ENCODE measurements around the gene SESN2.

The SESN2 gene

DNA sequence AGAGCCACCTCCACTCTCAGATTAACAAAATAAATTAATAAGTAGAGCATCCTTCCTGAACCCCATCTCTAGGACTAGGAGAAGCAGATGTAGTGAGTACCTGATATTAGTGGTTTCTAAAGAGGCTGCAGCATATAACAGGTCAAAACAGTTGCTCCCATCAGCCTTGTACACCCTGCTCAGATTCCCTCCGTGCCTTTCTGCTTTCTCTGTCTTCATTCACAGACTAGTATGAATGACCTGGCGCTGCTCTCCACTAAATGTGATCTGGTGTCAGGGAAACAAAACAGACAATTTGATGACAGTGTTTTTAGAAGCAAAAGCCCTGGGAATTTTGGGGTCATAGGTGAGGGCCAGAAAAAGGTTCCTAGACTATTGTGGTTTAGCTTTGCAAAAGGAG, 8.3 kb downstream of the SESN2 start:
- H3K27ac ChIP-seq (ENCODE audit: low read length) = no peak overlapping the region
- H3K9me3 ChIP-seq (ENCODE audit: insufficient read depth, low read length) = no peaks in the 10 kb centered on the region
- peaks cover 13% of the 10 kb centered on the region; the same call in 1 of the 2 replicates for H3K79me2 ChIP-seq (ENCODE audit: low read length)
- H3K36me3 ChIP-seq (replicated peaks; ENCODE audit: low read depth, low read length) = no peaks in the 10 kb centered on the region
- no peaks in the 10 kb centered on the region for H3K4me1 ChIP-seq (ENCODE audit: low read length)
- peaks cover 8% of the 10 kb centered on the region; the same call in 1 of the 2 replicates for H4K20me1 ChIP-seq (ENCODE audit: insufficient read depth, low read length)
- no peak overlapping the region for H2AFZ ChIP-seq (ENCODE audit: low read depth, low read length)
- H3K4me2 ChIP-seq (ENCODE audit: low read length) = no peak overlapping the region
- no peak overlapping the region for H3K4me3 ChIP-seq (ENCODE audit: low read length)
- no peaks in the 10 kb centered on the region for H3K27me3 ChIP-seq (ENCODE audit: low read depth, low read length)
- TF ChIP-seq EZH2phosphoT487 (IDR thresholded peaks at IDR 0.05; ENCODE audit: low read depth) (no peak), CTCF (IDR thresholded peaks at IDR 0.05; ENCODE audit: low read depth, low read length) (no peak)
- H3K9ac ChIP-seq (ENCODE audit: low read length) = no peak overlapping the region

- Histone ChIP-seq H2AFZ (ENCODE audit: low read depth, low read length) (no peak overlapping the region), H3K79me2 (ENCODE audit: low read length) (peaks cover 7% of the 10 kb centered on the region; the same call in 1 of the 2 replicates), H3K27me3 (ENCODE audit: low read depth, low read length) (no peaks in the 10 kb centered on the region), H3K4me1 (ENCODE audit: low read length) (no peaks in the 10 kb centered on the region), H3K4me2 (ENCODE audit: low read length) (no peak overlapping the region), H3K4me3 (ENCODE audit: low read length) (no peak overlapping the region), H3K9me3 (ENCODE audit: insufficient read depth, low read length) (no peaks in the 10 kb centered on the region), H3K27ac (ENCODE audit: low read length) (no peak overlapping the region), H4K20me1 (ENCODE audit: insufficient read depth, low read length) (peaks cover 8% of the 10 kb centered on the region; the same call in 1 of the 2 replicates), H3K36me3 (replicated peaks; ENCODE audit: low read depth, low read length) (no peaks in the 10 kb centered on the region), H3K9ac (ENCODE audit: low read length) (no peak overlapping the region)
- TF ChIP-seq CTCF (IDR thresholded peaks at IDR 0.05; ENCODE audit: low read depth, low read length) (no peak), EZH2phosphoT487 (IDR thresholded peaks at IDR 0.05; ENCODE audit: low read depth) (no peak)
These were observed 10.2 kb downstream of the SESN2 start for GRCh38 chr1:28269529-28269928.

- H3K4me2 ChIP-seq (ENCODE audit: low read length) = no peak overlapping the region
- H3K9ac ChIP-seq (ENCODE audit: low read length) = no peak overlapping the region
- H3K36me3 ChIP-seq (replicated peaks; ENCODE audit: low read depth, low read length) = no peaks in the 10 kb centered on the region
- no peaks in the 10 kb centered on the region for H3K9me3 ChIP-seq (ENCODE audit: insufficient read depth, low read length)
- H3K27me3 ChIP-seq (ENCODE audit: low read depth, low read length) = no peaks in the 10 kb centered on the region
- H3K79me2 ChIP-seq (ENCODE audit: low read length) = peaks cover under 1% of the 10 kb centered on the region; the same call in 1 of the 2 replicates
- 0 out of 2 replicates have a peak, but pooled peaks cover 5% of the 10 kb centered on the region for H4K20me1 ChIP-seq (ENCODE audit: insufficient read depth, low read length)
- TF ChIP-seq CTCF (IDR thresholded peaks at IDR 0.05; ENCODE audit: low read depth, low read length) (no peak), EZH2phosphoT487 (IDR thresholded peaks at IDR 0.05; ENCODE audit: low read depth) (no peak)
- no peak overlapping the region for H3K4me3 ChIP-seq (ENCODE audit: low read length)
- H3K4me1 ChIP-seq (ENCODE audit: low read length) = no peaks in the 10 kb centered on the region
- H2AFZ ChIP-seq (ENCODE audit: low read depth, low read length) = no peak overlapping the region
- H3K27ac ChIP-seq (ENCODE audit: low read length) = no peak overlapping the region
These were observed 13.0 kb downstream of the SESN2 start for GRCh38 chr1:28272215-28272852.

- Histone ChIP-seq H3K27ac (ENCODE audit: low read length) (no peak overlapping the region), H3K36me3 (replicated peaks; ENCODE audit: low read depth, low read length) (no peaks in the 10 kb centered on the region), H3K79me2 (ENCODE audit: low read length) (no peaks in the 10 kb centered on the region), H3K4me3 (ENCODE audit: low read length) (no peak overlapping the region), H4K20me1 (ENCODE audit: insufficient read depth, low read length) (no peaks in the 10 kb centered on the region), H3K9ac (ENCODE audit: low read length) (no peak overlapping the region), H3K4me1 (ENCODE audit: low read length) (no peaks in the 10 kb centered on the region), H2AFZ (ENCODE audit: low read depth, low read length) (no peak overlapping the region), H3K27me3 (ENCODE audit: low read depth, low read length) (no peaks in the 10 kb centered on the region), H3K4me2 (ENCODE audit: low read length) (no peak overlapping the region), H3K9me3 (ENCODE audit: insufficient read depth, low read length) (no peaks in the 10 kb centered on the region)
- TF ChIP-seq EZH2phosphoT487 (IDR thresholded peaks at IDR 0.05; ENCODE audit: low read depth) (no peak), CTCF (IDR thresholded peaks at IDR 0.05; ENCODE audit: low read depth, low read length) (no peak)
These were observed 14.0 kb downstream of the SESN2 start for GRCh38 chr1:28273216-28273860.
